GM12892 (cell line): Measurements from ENCODE around the gene NMRK2.
"Not testable (repeated sequence)": the region's sequence is repeated elsewhere in the genome, so short reads cannot be mapped to it uniquely, and the experiment has no call there.

ENCODE experiments used
- DNase-seq: peaks from one replicate; pipeline ENCODE4 v3.0.0; 2011; ENCODE audit not compliant: insufficient read length
- FAIRE-seq: peaks from 2 replicates; lab custom pipeline; 2011; peaks lifted over from hg19 to GRCh38; lab: Jason Lieb, UNC
- POLR2A ChIP-seq: IDR thresholded peaks from 2 replicates; pipeline ENCODE4 v1.6.1; 2011; ENCODE audit warnings: low read depth, low read length, control low read depth
- POLR2AphosphoS5 ChIP-seq: IDR thresholded peaks from 2 replicates; pipeline ENCODE4 v1.6.1; 2011; ENCODE audit warnings: low read depth, low read length, control low read depth
- TAF1 ChIP-seq: IDR thresholded peaks from 2 replicates; pipeline ENCODE4 v1.6.1; 2011; ENCODE audit warnings: low read depth, mild to moderate bottlenecking, control low read depth, low read length, borderline replicate concordance

Gene NMRK2

DNA sequence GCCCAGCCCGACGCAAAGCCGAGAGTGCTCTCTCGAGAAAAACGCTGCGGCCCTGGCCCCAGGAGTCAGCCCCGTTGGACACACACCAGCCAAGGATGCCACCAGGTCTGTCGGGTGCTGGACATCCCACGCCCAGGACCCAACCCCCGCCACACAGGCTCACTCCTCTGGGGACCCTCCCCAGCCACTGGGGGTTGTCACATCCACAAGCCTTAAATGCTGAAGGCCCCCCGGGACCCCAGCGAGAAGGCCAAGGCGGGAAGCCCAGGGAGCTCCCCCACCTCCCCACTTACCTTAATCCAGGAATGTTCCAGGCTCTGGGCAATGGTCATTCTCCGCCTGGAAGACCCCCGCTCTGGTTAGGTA lies 26.9 kb downstream of the NMRK2 start:
- no peak for DNase-seq
- TF ChIP-seq POLR2AphosphoS5 (no peak), TAF1 (no peak), POLR2A (no peak)
- no peak for FAIRE-seq

DNA sequence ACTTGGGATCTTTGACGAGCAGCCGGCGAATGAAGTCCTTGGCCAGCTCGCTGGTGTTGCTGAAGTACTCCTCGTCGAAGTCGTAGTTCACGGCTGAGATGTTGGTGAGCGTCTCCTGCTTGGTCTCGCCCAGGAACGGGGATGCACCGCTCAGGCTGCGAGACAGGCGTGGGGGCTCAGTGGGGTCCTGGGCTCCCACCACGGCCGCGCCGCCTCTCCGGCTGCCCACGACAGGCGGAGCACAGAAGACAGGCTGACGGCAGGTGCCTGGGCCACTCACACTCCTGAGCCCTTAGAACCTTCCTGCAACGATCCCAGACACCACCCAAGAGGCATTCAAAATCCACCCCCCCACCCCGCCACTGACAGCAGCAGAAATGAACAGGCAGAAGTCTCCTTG lies 28.1 kb downstream of the NMRK2 start:
- DNase-seq (no peak), FAIRE-seq (no peak)
- TF ChIP-seq POLR2AphosphoS5 = no peak
- no peak for TF ChIP-seq TAF1
- TF ChIP-seq POLR2A = no peak

DNA sequence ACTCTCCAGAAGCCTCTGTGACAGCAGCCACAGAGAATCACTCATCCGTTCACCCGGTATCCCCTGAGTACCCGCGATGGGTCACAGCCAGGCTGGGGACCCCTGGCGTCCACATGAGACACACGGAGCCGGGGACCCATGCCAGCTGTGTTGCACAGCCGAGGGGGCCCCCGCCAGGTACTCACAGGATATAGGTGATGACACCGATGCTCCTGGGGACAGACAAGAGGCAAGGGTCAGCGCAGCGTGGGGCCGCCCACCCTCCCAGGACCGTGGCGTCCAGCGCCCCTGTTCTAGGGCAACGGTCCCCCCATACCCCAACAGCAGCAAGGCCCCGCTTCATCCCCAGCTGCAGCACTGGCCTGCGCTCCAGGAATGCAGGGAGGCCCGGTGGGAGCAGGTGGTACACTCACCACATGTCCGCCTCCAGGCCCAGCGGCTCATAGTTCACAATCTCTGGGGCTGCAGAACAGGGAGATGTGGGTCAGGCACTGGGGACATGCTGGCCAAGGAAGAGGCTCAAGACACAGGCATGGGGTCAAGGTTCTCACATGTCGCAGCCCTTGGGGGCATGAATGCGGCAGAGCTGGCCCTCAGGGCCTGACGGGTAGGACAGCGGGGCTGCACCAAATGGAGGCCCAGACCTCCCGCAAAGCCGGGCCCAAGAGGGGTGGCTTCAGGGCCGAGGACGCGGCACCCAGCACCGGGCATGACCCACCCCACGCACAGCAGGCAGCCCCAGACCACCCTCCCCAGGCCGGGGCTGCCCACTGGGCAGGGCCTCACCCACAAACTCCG lies 30.8 kb downstream of the NMRK2 start:
- FAIRE-seq (no peak), DNase-seq (no peak)
- TF ChIP-seq POLR2AphosphoS5 = no peak
- TF ChIP-seq POLR2A = no peak
- no peak for TF ChIP-seq TAF1

DNA sequence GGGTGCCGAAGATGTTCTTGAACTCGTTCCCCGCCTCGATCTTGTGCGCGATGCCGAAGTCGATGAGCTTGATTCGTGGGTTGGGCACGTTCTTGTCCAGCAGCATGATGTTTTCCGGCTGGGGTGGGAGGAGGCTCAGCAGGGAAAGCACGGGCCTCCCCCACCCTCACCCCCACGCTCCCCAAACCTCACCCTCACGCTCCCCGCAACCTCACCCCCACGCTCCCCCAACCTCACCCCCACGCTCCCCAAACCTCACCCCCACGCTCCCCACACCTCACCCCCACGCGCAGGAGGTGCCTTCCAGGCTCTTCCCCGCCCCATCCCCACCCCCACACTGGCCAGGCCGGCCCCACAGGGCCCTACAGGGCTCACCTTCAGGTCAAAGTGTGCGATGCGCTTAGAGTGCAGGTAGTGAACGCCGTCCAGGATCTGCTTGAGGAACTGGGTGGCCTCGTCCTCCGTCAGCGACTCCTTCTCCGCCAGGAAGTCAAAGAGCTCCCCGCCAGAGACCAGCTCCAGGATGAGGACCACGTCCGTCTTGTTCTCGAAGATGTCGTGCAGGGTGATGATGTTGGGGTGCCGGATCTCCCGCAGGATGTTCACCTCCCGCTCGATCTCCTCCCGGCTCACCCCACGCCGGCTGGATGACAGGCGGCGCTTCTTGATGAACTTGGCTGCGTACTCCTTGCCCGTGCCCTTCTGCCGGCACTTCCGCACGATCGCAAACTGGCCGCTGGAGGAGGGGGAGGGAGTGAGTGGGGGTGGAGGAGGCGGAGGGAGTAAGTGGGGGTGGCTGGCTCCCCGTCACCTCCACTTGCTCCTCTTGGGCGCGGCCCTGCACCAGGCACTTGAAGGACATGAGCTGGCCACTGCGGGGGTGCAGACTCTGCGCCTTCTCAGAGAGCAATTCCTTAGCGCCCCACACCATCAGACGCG lies 31.7 kb downstream of the NMRK2 start:
- DNase-seq (no peak), FAIRE-seq (no peak)
- no peak for TF ChIP-seq POLR2AphosphoS5

DNA sequence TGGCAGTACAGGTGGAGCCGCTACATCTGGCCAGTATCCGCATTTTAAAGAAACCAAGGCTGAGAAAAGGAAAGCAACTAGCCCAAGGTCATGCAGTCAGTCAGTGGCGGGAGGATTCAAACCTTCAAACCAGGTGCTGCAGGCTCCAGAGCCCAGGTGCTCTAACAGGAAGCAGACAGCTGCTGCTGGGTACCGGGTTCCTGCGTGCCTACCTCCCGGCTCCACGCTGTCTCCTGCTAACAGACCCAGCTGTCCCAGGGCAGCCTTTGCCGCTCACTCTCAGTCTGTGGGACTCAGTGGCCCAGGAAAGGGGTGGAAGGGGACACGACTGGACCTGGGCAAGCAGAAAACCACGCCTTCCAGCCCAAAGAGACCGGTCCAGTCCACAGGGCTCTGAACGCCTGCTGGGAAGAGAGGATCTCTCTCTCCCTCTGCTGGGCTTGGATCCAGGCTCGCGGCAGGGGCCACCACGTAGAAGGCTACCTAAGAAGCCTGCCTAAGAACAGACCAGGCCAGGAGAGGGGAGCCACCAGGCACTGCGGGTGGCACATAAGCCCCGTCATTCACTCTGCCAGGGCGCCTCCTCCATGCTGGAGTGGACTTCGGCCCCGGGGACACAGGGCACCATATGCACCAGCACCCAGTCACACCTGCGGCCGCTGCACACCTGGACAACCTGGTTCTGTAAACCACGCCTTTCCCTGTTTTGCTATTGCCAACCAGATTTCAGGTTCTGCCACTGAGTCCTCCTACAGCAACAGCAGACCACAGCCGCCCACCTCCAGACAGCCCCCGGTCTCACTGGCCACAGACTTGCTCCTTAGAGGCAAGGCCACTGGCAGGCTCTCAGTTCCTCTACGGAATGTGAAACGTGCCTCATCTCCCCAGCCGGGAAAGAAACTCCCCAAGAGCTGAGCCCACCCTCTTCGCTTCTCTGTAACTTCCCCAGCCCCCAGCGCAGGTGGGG lies 33.5 kb downstream of the NMRK2 start:
- no peak for FAIRE-seq
- no peak for TF ChIP-seq POLR2AphosphoS5
- no peak for DNase-seq

DNA sequence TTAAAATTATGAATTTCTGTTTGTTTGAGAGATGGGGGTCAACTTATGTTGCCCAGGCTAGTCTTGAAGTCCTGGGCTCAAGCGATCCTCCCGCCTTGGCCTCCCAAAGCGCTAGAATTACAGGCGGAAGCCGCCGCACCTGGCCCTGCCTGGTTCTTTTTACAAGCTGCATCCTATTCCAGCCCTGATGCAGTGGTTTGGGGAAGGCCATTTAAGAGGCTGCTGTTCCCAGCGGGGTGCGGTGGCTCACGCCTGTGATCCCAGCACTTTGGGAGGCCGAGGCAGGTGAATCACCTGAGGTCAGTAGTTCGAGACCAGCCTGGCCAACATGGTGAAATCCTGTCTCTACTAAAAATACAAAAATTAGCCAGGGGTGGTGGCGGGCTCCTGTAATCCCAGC lies 35.1 kb downstream of the NMRK2 start:
- DNase-seq, FAIRE-seq: not testable (repeated sequence)

DNA sequence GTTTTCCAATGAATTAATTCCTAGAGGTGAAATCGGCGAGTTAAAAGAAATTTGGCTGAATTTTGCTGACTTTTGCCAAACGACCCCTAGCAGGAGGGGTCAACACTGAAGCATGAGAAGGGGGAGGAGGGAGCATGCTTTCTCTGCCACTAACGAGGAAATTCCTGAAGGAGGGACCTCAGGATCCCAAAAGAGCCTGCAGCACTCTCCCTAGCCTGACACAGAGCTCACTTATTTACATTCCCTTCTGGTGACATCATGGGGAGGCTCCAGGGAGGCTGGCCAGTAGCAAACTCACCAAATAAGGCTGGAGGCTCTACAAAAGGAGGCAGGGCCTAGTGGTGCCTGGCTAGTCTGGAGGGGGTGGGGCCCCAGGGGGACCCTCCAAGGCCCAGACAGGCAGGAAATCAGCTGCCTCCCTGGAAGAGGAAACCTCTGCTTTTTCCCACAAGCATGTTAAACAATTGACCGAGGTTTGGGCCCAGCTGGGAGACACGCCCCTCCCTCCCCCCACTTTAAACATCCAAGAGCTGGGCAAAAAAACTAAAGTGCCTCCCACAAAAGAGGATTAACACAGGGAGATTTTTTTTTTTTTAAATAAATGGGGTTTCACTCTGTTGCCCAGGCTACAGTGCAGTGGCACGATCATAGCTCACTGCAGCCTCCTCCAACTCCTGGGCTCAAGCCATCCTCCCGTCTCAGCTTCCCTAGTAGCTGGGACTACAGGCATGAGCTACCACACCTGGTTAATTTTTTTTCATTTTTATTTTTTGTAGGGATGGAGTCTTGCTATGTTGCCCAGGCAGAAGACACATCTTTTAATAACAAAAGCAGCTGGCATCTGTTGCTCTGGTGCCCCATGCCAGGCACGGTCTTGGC lies 35.9 kb downstream of the NMRK2 start:
- TF ChIP-seq POLR2A = no peak
- no peak for TF ChIP-seq POLR2AphosphoS5
- no peak for TF ChIP-seq TAF1
- DNase-seq (no peak), FAIRE-seq (no peak)

DNA sequence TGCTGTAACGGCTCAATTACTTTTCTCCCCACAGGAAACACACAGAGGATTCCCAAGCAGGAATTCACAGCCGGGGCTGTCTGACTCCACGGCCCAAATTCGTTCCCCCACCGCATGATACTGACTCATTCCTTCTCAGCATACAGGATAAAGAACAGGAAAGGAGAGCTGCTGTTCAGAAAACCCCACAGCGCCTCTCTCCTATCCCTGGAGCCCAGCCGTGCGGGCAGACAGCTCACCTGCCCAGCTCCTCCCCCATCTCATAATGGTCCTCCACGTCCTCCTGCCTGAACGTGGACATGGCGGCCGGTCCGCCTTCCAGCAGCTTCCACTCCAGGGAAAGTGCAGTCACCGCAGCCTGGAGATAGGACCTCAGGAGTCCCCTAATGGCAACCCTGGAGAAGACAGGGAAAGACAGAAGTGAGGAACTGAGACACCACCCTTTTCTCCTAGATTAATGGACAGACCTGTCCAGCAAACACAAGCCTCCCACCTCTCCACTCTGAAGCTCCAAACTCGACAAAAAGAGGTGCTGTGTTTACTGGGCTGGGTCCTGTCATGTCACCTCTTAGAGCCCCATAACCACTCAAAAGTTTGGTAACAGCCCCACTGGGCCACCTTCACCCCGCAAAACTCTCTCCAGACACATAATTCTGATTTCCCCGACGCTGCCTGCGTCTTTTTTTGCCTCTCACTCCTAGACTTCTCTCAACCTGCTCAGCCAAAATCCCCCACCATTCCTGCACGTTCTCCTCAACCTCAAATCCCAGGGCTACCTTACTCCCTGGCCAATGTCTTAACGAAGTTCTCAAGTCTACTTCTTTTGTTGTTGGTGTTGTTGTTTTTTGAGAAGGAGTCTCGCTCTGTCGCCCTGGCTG lies 36.8 kb downstream of the NMRK2 start:
- TF ChIP-seq POLR2A = no peak
- TF ChIP-seq TAF1 = no peak
- no peak for TF ChIP-seq POLR2AphosphoS5
- FAIRE-seq = no peak
- DNase-seq = no peak

DNA sequence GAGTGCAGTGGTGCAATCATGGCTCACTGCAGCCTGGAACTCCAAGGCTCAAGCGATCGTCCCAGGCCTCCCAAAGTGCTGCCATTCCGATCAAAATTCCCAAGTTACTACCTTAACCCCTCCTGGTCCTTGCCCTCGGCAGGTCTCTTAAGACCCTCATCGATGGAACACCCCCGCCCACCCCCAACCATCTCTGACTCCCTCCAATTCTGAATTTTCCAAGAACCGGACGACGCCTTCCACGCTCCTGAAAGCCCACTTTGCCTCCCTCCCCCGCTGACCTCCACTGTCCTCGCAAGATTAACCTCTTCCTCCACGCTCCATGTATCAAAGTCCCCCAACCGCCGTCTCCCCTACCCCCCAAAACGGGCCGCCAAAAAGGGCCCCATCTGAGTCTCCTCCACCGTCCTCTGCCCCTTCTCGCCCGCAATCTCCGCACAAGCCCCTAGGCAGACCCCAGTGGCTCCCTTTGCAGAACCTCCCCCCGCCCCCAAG lies 37.5 kb downstream of the NMRK2 start:
- no peak for FAIRE-seq
- no peak for TF ChIP-seq POLR2A
- no peak for TF ChIP-seq POLR2AphosphoS5
- no peak for DNase-seq
